HepG2 (cell line): ENCODE measurements around the gene CEP104. TPM values are rescaled to one million over a fixed set of nuclear protein-coding genes. Genes with fewer than 3 reads are reported as not detected.

Experiments
- AGO2 ChIP-seq: fragments of 200-400 bp; formaldehyde crosslinking; optimal IDR thresholded peaks from 2 replicates; pipeline ENCODE3; 2017; ENCODE audit warnings: mild to moderate bottlenecking, low read depth, low read length, moderate library complexity
- ELF1 ChIP-seq: sonication (generic); formaldehyde crosslinking; IDR thresholded peaks from 2 replicates; pipeline ENCODE4 v1.4.0; 2020; ENCODE audit warnings: missing genetic modification reagents
- ELF3 ChIP-seq: IDR thresholded peaks from 2 replicates; pipeline ENCODE4 v1.6.1; 2016; ENCODE audit warnings: missing genetic modification reagents, missing compliant biosample characterization
- NCOA1 ChIP-seq: sonication (generic); formaldehyde crosslinking; IDR thresholded peaks from 2 replicates; pipeline ENCODE4 v1.9.0; 2021; ENCODE audit warnings: missing genetic modification reagents
- TOPORS ChIP-seq: sonication (generic); formaldehyde crosslinking; IDR thresholded peaks from 2 replicates; pipeline ENCODE4 v1.8.0; 2023; ENCODE audit warnings: mild to moderate bottlenecking, missing genetic modification reagents
- ZNF337 ChIP-seq: sonication (generic); formaldehyde crosslinking; IDR thresholded peaks from 2 replicates; pipeline ENCODE4 v1.5.1; 2020; ENCODE audit warnings: missing genetic modification reagents, low read depth, mild to moderate bottlenecking, borderline replicate concordance
- ZNF562 ChIP-seq: sonication (generic); formaldehyde crosslinking; IDR thresholded peaks from 2 replicates; pipeline ENCODE4 v1.8.0; 2022; ENCODE audit warnings: missing genetic modification reagents, borderline replicate concordance
- ZNF570 ChIP-seq: sonication (generic); formaldehyde crosslinking; IDR thresholded peaks from 2 replicates; pipeline ENCODE4 v1.4.0; 2020; ENCODE audit warnings: mild to moderate bottlenecking, missing genetic modification reagents, borderline replicate concordance
- polyA plus RNA-seq, 8 experiments: library from polyadenylated mRNA; depleted of rRNA in 3 of 8; stranded (reverse) in 7 of 8; unstranded in 1 of 8; fragments of >200 nt; fragmentation: Illumina TruSeq in 4 of 8; extraction: Trizol in 4 of 8; gene quantifications; 2 replicates each; pipeline versions ENCODE4 v1.2.1 to v1.2.3, GENCODE V29; 2011 to 2016; ENCODE audit warnings: low read depth in 4 of 8, missing spikeins in 1 of 8, mixed read lengths in 1 of 8; ENCODE audit not compliant: insufficient read depth in 1 of 8
- total RNA-seq, 5 experiments: library from RNA; depleted of rRNA; stranded (reverse); fragments of >200 nt; fragmentation: Illumina TruSeq; extraction: Trizol; gene quantifications; 2 replicates each; pipeline ENCODE4 v1.2.3, GENCODE V29; 2016; ENCODE audit warnings: low read depth in 1 of 5
- TF ChIP-seq, protein P1 (sequence below): sonication (generic); formaldehyde crosslinking; IDR thresholded peaks from 2 replicates; pipeline ENCODE4 v1.5.1; 2020; ENCODE audit warnings: missing genetic modification reagents, mild to moderate bottlenecking, borderline replicate concordance
- TF ChIP-seq, protein P2 (sequence below): sonication (generic); formaldehyde crosslinking; IDR thresholded peaks from 2 replicates; pipeline ENCODE4 v1.5.1; 2020; ENCODE audit warnings: missing genetic modification reagents, mild to moderate bottlenecking, borderline replicate concordance
- TF ChIP-seq, protein P3 (sequence below): sonication (generic); formaldehyde crosslinking; IDR thresholded peaks from 2 replicates; pipeline ENCODE4 v1.8.0; 2022; ENCODE audit warnings: mild to moderate bottlenecking, missing genetic modification reagents
- TF ChIP-seq, protein P4 (sequence below): sonication (generic); formaldehyde crosslinking; IDR thresholded peaks from 2 replicates; pipeline ENCODE4 v1.4.0; 2020; ENCODE audit warnings: missing genetic modification reagents, borderline replicate concordance
- TF ChIP-seq, protein P5 (sequence below): sonication (generic); formaldehyde crosslinking; IDR thresholded peaks from 2 replicates; pipeline ENCODE4 v1.4.0; 2020; ENCODE audit warnings: missing genetic modification reagents, borderline replicate concordance

CEP104 gene
- total and polyA plus RNA-seq, 2 of the 13 experiments (the other 11 are each of a cell fraction or from before 2014, with no cell fraction given): 20.4 to 30.1 TPM

DNA sequence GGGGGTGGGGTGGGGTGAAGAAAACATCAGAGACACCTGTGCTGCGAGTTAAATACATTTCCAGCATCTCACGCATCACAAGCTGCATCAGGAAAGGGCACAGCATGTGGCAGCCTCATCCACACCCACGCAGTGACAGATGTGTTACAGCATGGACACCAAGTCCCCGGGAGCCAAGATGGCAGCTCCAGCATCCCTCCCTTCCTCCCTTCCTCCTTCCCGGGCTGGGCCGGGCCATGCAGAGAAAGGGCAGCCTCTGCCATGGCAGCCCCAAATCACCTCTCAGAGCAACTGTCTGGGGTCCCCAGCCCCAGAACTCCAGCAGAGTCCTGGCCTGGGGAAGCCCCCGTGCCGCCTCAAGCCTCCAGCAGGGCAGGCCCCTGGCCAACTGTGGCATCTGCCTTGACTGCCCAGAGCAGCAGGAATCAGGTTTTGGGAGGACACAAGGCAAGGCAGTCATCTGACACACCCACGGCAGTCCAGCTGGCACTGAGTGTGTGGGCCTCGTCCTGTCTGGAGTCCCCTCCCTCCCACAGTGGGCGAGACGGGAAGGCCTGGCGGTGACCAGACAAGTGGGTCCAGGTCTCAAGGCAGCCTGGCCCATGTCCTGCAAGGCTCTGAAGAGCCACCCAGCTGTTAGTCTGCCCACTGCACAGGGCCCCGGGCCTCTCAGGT, 78.3 kb downstream of the CEP104 start (continued):
- TF ChIP-seq, protein P1, sequence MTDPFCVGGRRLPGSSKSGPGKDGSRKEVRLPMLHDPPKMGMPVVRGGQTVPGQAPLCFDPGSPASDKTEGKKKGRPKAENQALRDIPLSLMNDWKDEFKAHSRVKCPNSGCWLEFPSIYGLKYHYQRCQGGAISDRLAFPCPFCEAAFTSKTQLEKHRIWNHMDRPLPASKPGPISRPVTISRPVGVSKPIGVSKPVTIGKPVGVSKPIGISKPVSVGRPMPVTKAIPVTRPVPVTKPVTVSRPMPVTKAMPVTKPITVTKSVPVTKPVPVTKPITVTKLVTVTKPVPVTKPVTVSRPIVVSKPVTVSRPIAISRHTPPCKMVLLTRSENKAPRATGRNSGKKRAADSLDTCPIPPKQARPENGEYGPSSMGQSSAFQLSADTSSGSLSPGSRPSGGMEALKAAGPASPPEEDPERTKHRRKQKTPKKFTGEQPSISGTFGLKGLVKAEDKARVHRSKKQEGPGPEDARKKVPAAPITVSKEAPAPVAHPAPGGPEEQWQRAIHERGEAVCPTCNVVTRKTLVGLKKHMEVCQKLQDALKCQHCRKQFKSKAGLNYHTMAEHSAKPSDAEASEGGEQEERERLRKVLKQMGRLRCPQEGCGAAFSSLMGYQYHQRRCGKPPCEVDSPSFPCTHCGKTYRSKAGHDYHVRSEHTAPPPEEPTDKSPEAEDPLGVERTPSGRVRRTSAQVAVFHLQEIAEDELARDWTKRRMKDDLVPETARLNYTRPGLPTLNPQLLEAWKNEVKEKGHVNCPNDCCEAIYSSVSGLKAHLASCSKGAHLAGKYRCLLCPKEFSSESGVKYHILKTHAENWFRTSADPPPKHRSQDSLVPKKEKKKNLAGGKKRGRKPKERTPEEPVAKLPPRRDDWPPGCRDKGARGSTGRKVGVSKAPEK (CRISPR knock-in tag): 0 out of 2 replicates have a peak, but pooled peaks have one; percentile 59
- no peak for TF ChIP-seq ELF1
- TF ChIP-seq, protein P2, sequence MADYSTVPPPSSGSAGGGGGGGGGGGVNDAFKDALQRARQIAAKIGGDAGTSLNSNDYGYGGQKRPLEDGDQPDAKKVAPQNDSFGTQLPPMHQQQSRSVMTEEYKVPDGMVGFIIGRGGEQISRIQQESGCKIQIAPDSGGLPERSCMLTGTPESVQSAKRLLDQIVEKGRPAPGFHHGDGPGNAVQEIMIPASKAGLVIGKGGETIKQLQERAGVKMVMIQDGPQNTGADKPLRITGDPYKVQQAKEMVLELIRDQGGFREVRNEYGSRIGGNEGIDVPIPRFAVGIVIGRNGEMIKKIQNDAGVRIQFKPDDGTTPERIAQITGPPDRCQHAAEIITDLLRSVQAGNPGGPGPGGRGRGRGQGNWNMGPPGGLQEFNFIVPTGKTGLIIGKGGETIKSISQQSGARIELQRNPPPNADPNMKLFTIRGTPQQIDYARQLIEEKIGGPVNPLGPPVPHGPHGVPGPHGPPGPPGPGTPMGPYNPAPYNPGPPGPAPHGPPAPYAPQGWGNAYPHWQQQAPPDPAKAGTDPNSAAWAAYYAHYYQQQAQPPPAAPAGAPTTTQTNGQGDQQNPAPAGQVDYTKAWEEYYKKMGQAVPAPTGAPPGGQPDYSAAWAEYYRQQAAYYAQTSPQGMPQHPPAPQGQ (CRISPR knock-in tag): no peak
- TF ChIP-seq TOPORS (CRISPR knock-in tag): no peak
- TF ChIP-seq ELF3 (CRISPR knock-in tag): no peak
- no peak for TF ChIP-seq ZNF562
- no peak for TF ChIP-seq ZNF570 (CRISPR knock-in tag)
- TF ChIP-seq, protein P3, sequence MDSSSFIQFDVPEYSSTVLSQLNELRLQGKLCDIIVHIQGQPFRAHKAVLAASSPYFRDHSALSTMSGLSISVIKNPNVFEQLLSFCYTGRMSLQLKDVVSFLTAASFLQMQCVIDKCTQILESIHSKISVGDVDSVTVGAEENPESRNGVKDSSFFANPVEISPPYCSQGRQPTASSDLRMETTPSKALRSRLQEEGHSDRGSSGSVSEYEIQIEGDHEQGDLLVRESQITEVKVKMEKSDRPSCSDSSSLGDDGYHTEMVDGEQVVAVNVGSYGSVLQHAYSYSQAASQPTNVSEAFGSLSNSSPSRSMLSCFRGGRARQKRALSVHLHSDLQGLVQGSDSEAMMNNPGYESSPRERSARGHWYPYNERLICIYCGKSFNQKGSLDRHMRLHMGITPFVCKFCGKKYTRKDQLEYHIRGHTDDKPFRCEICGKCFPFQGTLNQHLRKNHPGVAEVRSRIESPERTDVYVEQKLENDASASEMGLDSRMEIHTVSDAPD: no peak
- TF ChIP-seq AGO2: peak; percentile 94
- TF ChIP-seq, protein P4, sequence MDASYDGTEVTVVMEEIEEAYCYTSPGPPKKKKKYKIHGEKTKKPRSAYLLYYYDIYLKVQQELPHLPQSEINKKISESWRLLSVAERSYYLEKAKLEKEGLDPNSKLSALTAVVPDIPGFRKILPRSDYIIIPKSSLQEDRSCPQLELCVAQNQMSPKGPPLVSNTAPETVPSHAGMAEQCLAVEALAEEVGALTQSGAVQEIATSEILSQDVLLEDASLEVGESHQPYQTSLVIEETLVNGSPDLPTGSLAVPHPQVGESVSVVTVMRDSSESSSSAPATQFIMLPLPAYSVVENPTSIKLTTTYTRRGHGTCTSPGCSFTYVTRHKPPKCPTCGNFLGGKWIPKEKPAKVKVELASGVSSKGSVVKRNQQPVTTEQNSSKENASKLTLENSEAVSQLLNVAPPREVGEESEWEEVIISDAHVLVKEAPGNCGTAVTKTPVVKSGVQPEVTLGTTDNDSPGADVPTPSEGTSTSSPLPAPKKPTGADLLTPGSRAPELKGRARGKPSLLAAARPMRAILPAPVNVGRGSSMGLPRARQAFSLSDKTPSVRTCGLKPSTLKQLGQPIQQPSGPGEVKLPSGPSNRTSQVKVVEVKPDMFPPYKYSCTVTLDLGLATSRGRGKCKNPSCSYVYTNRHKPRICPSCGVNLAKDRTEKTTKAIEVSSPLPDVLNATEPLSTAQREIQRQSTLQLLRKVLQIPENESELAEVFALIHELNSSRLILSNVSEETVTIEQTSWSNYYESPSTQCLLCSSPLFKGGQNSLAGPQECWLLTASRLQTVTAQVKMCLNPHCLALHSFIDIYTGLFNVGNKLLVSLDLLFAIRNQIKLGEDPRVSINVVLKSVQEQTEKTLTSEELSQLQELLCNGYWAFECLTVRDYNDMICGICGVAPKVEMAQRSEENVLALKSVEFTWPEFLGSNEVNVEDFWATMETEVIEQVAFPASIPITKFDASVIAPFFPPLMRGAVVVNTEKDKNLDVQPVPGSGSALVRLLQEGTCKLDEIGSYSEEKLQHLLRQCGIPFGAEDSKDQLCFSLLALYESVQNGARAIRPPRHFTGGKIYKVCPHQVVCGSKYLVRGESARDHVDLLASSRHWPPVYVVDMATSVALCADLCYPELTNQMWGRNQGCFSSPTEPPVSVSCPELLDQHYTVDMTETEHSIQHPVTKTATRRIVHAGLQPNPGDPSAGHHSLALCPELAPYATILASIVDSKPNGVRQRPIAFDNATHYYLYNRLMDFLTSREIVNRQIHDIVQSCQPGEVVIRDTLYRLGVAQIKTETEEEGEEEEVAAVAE (CRISPR knock-in tag): no peak
- peak; percentile 30; the same call in 1 of the 2 replicates for TF ChIP-seq NCOA1
- TF ChIP-seq ZNF337 (CRISPR knock-in tag): no peak
- TF ChIP-seq, protein P5, sequence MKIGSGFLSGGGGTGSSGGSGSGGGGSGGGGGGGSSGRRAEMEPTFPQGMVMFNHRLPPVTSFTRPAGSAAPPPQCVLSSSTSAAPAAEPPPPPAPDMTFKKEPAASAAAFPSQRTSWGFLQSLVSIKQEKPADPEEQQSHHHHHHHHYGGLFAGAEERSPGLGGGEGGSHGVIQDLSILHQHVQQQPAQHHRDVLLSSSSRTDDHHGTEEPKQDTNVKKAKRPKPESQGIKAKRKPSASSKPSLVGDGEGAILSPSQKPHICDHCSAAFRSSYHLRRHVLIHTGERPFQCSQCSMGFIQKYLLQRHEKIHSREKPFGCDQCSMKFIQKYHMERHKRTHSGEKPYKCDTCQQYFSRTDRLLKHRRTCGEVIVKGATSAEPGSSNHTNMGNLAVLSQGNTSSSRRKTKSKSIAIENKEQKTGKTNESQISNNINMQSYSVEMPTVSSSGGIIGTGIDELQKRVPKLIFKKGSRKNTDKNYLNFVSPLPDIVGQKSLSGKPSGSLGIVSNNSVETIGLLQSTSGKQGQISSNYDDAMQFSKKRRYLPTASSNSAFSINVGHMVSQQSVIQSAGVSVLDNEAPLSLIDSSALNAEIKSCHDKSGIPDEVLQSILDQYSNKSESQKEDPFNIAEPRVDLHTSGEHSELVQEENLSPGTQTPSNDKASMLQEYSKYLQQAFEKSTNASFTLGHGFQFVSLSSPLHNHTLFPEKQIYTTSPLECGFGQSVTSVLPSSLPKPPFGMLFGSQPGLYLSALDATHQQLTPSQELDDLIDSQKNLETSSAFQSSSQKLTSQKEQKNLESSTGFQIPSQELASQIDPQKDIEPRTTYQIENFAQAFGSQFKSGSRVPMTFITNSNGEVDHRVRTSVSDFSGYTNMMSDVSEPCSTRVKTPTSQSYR (CRISPR knock-in tag): no peak
